ENCODE data around the gene ETV3.
"Not testable (repeated sequence)": the region's sequence is repeated elsewhere in the genome, so short reads cannot be mapped to it uniquely, and the experiment has no call there.

ETV3 gene

DNA sequence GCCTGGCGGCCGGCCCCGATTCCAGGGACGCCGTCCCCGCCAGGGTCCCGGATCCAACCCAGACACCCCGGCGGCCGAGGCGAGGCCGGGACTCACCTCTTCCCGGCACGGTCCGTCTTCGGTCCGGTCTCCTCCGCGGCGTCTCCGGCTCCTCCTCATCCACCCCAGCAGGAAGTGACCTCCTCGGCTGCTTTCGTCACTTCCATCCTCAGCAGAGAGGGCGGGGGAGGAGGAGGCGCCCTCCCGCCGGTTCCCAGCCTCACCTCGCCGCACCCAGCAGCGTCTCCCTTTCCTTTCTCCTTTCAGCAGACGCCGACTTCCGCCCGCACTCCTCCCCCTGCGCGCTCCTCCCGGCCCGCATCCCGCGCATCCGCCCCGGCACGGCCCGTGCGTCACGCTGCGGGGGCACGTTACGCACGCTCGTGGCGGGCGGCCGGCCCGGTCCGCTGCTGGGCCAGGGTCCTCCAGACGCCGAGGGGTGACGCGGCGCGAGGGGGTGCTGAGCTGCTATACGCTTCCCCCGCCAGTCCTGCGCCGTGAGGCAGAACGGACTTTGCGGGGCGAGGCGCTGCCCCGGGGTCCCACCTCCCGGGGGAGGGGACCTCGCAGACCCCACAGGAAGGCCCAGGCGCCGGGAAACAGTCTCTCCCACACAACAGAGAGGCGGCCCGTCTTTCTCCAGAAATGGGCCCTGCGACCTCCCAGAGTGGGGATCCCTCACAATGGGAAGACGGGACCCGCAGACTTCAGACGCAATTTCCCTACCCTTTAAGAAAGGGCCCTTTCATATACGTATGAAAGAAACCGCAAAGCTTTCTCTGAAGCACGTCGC, at the start of gene ETV3:
TSS of gene ETV3 (minus strand) at position 176 of the 832 bp plus-strand sequence. CDS start 2,043 bp downstream, outside the sequence.
- H3K4me3 ChIP-seq (ENCODE audit: low read depth in 1 of 5, low read length in 5 of 5) = peak within 1 kb of the TSS; percentile 88 to 98 (median 92)
- no peaks in the 10 kb centered on the region for H3K27me3 ChIP-seq (ENCODE audit: control insufficient read depth in 5 of 5, insufficient read depth in 4 of 5, low read length in 5 of 5)
- H3K4me1 ChIP-seq (ENCODE audit: control insufficient read depth in 5 of 5, insufficient read depth in 5 of 5, low read length in 5 of 5) = peaks cover 3 to 44% (median 32%) of the 10 kb centered on the region in 5 donors
- peak within 1 kb of the TSS; percentile 95 for H3K27ac ChIP-seq (ENCODE audit: low read depth, low read length)
- H3K36me3 ChIP-seq (ENCODE audit: control insufficient read depth in 5 of 5, insufficient read depth in 5 of 5, low read length in 5 of 5) = peaks cover 23 to 28% (median 27%) of the 10 kb centered on the region in 5 donors
- H3K9ac ChIP-seq (ENCODE audit: low read length in 5 of 5) = peak within 1 kb of the TSS; percentile 93 to 97 (median 96)
- no peaks in the 10 kb centered on the region for H3K9me3 ChIP-seq (ENCODE audit: control insufficient read depth in 5 of 5, low read length in 5 of 5)

DNA sequence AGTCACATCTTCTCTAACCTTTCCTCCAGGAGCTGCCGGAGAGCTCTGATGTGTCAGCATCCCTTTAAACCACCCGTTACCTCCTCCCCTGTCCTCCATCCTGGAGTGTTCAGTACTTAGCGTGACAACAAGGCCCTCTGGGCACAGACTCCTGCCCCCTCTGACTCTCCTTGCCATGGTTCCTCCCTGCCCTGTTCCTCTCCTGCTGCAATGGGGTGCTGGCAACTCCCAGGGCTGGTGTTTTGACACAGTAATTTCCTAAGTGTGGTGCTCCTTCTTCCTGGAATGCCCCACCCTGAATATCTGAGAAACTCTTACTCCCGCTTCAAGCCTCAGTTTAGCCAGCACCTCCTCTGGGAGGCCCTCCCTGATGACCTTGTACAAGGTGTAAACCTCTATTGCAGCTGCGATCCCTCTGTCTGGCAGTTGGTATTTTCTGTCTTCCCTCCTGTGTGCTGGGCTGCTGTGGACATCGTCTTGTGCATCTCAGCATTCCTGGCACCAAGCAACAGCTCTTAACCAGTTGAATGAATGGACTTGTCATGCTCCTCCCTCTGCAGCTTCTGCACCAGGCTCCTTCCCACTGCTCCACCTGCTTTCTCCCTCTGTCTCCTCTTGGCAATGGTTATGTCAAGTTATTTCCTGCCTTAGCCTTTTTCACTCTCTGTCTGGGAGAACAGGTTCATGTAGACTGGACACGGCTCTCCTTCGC, 48.2 kb upstream of the ETV3 start:
- Histone ChIP-seq H3K27ac (ENCODE audit: low read depth, low read length) (no peak overlapping the region), H3K9ac (ENCODE audit: low read length in 5 of 5) (no peak overlapping the region), H3K4me3 (ENCODE audit: low read depth in 1 of 5, low read length in 5 of 5) (no peak overlapping the region), H3K4me1 (ENCODE audit: control insufficient read depth in 5 of 5, insufficient read depth in 5 of 5, low read length in 5 of 5) (peaks cover 0 to 6% (median 0%) of the 10 kb centered on the region in 5 donors), H3K9me3 (ENCODE audit: control insufficient read depth in 5 of 5, low read length in 5 of 5) (no peaks in the 10 kb centered on the region), H3K36me3 (ENCODE audit: control insufficient read depth in 5 of 5, insufficient read depth in 5 of 5, low read length in 5 of 5) (no peaks in the 10 kb centered on the region), H3K27me3 (ENCODE audit: control insufficient read depth in 5 of 5, insufficient read depth in 4 of 5, low read length in 5 of 5) (peaks cover 0 to 10% (median 7%) of the 10 kb centered on the region in 5 donors)

GRCh38 chr1:157183870-157184269, 45.7 kb upstream of the ETV3 start:
- H3K27me3 ChIP-seq (ENCODE audit: control insufficient read depth in 5 of 5, insufficient read depth in 4 of 5, low read length in 5 of 5) = peaks cover 0 to 7% (median under 1%) of the 10 kb centered on the region in 5 donors
- H3K27ac ChIP-seq (ENCODE audit: low read depth, low read length) = no peak overlapping the region
- no peak overlapping the region for H3K4me3 ChIP-seq (ENCODE audit: low read depth in 1 of 5, low read length in 5 of 5)
- no peak overlapping the region for H3K9ac ChIP-seq (ENCODE audit: low read length in 5 of 5)
- H3K4me1 ChIP-seq (ENCODE audit: control insufficient read depth in 5 of 5, insufficient read depth in 5 of 5, low read length in 5 of 5) = peaks cover 0 to 10% (median 0%) of the 10 kb centered on the region in 5 donors
- H3K36me3 ChIP-seq (ENCODE audit: control insufficient read depth in 5 of 5, insufficient read depth in 5 of 5, low read length in 5 of 5) = no peaks in the 10 kb centered on the region
- no peaks in the 10 kb centered on the region for H3K9me3 ChIP-seq (ENCODE audit: control insufficient read depth in 5 of 5, low read length in 5 of 5)

DNA sequence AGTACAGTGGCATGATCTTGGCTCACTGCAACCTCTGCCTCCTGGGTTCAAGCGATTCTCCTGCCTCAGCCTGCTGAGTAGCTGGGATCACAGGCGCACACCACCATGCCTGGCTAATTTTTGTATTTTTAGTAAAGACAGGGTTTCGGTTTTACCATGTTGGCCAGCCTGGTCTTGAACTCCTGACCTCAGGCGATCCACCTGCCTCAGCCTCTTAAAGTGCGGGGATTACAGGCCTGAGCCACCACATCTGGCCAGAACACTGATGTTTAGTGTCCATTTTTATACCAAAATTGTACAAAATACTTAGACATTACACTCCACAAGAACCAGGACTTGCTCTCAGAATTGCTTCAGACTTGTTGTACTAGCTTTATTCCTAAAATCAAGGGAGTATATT, 44.2 kb upstream of the ETV3 start:
- H3K9ac ChIP-seq (ENCODE audit: low read length in 5 of 5); H3K9me3 ChIP-seq (ENCODE audit: control insufficient read depth in 5 of 5, low read length in 5 of 5); H3K27me3 ChIP-seq (ENCODE audit: control insufficient read depth in 5 of 5, insufficient read depth in 4 of 5, low read length in 5 of 5); H3K27ac ChIP-seq (ENCODE audit: low read depth, low read length); H3K36me3 ChIP-seq (ENCODE audit: control insufficient read depth in 5 of 5, insufficient read depth in 5 of 5, low read length in 5 of 5); H3K4me3 ChIP-seq (ENCODE audit: low read depth in 1 of 5, low read length in 5 of 5): not testable (repeated sequence)
- H3K4me1 ChIP-seq (ENCODE audit: control insufficient read depth in 5 of 5, insufficient read depth in 5 of 5, low read length in 5 of 5) = peaks cover 0 to 10% (median 4%) of the 10 kb centered on the region in 5 donors

GRCh38 chr1:157181790-157182189, 43.6 kb upstream of the ETV3 start:
- peaks cover 0 to 7% (median 2%) of the 10 kb centered on the region in 5 donors for H3K27me3 ChIP-seq (ENCODE audit: control insufficient read depth in 5 of 5, insufficient read depth in 4 of 5, low read length in 5 of 5)
- no peaks in the 10 kb centered on the region for H3K9me3 ChIP-seq (ENCODE audit: control insufficient read depth in 5 of 5, low read length in 5 of 5)
- H3K9ac ChIP-seq (ENCODE audit: low read length in 5 of 5) = no peak overlapping the region
- peaks cover 0 to 10% (median 4%) of the 10 kb centered on the region in 5 donors for H3K4me1 ChIP-seq (ENCODE audit: control insufficient read depth in 5 of 5, insufficient read depth in 5 of 5, low read length in 5 of 5)
- H3K27ac ChIP-seq (ENCODE audit: low read depth, low read length) = no peak overlapping the region
- H3K4me3 ChIP-seq (ENCODE audit: low read depth in 1 of 5, low read length in 5 of 5) = no peak overlapping the region
- H3K36me3 ChIP-seq (ENCODE audit: control insufficient read depth in 5 of 5, insufficient read depth in 5 of 5, low read length in 5 of 5) = no peaks in the 10 kb centered on the region

DNA sequence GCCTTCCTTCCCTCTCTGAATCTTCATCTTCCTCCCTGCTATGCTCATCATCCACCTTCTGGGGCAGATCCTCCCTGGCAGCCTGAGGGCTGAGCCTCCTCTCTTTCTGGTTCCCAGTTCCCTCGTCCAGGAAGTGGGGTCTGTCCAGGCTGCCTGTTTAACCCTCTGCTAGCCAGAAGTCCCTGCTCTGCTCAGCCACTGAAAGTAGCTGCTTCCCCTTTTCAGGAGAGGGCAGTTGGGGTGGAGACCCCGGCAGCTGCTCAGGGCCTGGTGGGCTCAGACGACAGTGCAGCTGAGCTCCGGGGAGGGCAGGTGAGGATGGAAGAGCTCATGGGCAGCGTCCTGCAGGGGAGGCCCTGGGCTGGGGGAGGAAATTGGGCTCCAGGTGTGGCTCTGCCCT, 43.1 kb upstream of the ETV3 start:
- H3K36me3 ChIP-seq (ENCODE audit: control insufficient read depth in 5 of 5, insufficient read depth in 5 of 5, low read length in 5 of 5) = no peaks in the 10 kb centered on the region
- H3K27me3 ChIP-seq (ENCODE audit: control insufficient read depth in 5 of 5, insufficient read depth in 4 of 5, low read length in 5 of 5) = peaks cover 0 to 7% (median 2%) of the 10 kb centered on the region in 5 donors
- no peak overlapping the region for H3K27ac ChIP-seq (ENCODE audit: low read depth, low read length)
- no peak overlapping the region for H3K4me3 ChIP-seq (ENCODE audit: low read depth in 1 of 5, low read length in 5 of 5)
- H3K9me3 ChIP-seq (ENCODE audit: control insufficient read depth in 5 of 5, low read length in 5 of 5) = no peaks in the 10 kb centered on the region
- H3K4me1 ChIP-seq (ENCODE audit: control insufficient read depth in 5 of 5, insufficient read depth in 5 of 5, low read length in 5 of 5) = peaks cover 0 to 10% (median 4%) of the 10 kb centered on the region in 5 donors
- H3K9ac ChIP-seq (ENCODE audit: low read length in 5 of 5) = no peak overlapping the region

DNA sequence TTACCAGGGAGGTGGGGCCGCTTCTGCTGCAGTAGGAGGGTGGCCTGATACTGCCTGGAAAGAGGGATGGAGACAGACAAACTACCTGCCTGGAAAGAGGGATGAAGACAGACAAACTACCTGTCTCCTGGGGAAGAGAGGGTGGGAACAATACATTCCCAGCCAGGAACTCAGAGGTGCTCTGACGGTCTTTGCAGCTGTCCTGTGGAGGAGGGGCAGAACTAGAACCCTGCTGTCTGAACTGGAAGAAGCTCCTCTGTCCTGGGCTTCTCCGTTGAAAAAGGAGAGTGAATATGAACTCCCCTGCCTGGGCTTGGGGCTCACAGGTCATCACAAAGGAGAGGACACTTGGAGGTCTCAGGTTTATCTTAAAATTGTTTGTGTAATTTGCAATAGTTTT, 40.3 kb upstream of the ETV3 start:
- Histone ChIP-seq H3K9me3 (ENCODE audit: control insufficient read depth in 5 of 5, low read length in 5 of 5) (no peaks in the 10 kb centered on the region), H3K36me3 (ENCODE audit: control insufficient read depth in 5 of 5, insufficient read depth in 5 of 5, low read length in 5 of 5) (no peaks in the 10 kb centered on the region), H3K4me1 (ENCODE audit: control insufficient read depth in 5 of 5, insufficient read depth in 5 of 5, low read length in 5 of 5) (peaks cover 0 to 10% (median 4%) of the 10 kb centered on the region in 5 donors), H3K27ac (ENCODE audit: low read depth, low read length) (no peak overlapping the region), H3K4me3 (ENCODE audit: low read depth in 1 of 5, low read length in 5 of 5) (no peak overlapping the region), H3K9ac (ENCODE audit: low read length in 5 of 5) (no peak overlapping the region), H3K27me3 (ENCODE audit: control insufficient read depth in 5 of 5, insufficient read depth in 4 of 5, low read length in 5 of 5) (peaks cover 0 to 9% (median 2%) of the 10 kb centered on the region in 5 donors)

DNA sequence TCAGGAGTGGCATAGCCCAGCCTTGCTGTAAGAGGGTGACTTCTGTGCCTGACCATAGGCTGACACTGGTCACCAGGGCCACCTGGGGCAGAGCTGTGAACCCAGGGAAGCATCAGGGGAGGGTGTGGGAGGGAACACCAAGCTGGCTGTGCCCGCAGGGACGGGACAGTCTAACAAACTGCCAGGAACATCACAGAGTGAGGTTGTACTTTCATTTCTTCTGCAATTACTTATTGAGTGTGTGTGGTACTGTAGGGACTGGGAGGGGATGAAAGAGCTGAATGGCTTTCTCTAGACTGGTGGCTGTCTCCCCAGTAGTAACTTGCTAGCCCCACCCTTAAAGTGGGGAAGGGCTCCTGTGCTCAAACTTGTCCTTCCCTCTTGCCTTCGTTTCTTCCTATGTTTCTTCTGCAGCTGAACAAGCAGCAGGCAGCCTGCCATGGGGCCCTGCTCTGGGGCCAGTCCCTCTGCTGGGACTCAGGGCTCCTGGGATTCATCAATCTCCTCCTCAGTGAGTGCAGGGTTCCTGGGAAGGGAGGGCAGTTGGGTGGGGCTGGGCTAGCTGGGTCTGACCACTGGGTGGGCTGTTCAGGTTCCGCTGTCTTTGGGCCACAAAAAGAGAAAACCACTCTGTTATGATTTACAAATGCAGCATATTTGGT, 39.7 kb upstream of the ETV3 start:
- H3K4me1 ChIP-seq (ENCODE audit: control insufficient read depth in 5 of 5, insufficient read depth in 5 of 5, low read length in 5 of 5) = peaks cover 0 to 10% (median 4%) of the 10 kb centered on the region in 5 donors
- no peak overlapping the region for H3K4me3 ChIP-seq (ENCODE audit: low read depth in 1 of 5, low read length in 5 of 5)
- peaks cover 0 to 10% (median 2%) of the 10 kb centered on the region in 5 donors for H3K27me3 ChIP-seq (ENCODE audit: control insufficient read depth in 5 of 5, insufficient read depth in 4 of 5, low read length in 5 of 5)
- no peaks in the 10 kb centered on the region for H3K36me3 ChIP-seq (ENCODE audit: control insufficient read depth in 5 of 5, insufficient read depth in 5 of 5, low read length in 5 of 5)
- H3K9me3 ChIP-seq (ENCODE audit: control insufficient read depth in 5 of 5, low read length in 5 of 5) = no peaks in the 10 kb centered on the region
- H3K27ac ChIP-seq (ENCODE audit: low read depth, low read length) = no peak overlapping the region
- no peak overlapping the region for H3K9ac ChIP-seq (ENCODE audit: low read length in 5 of 5)

- Histone ChIP-seq H3K4me3 (ENCODE audit: low read depth in 1 of 5, low read length in 5 of 5) (no peak overlapping the region), H3K36me3 (ENCODE audit: control insufficient read depth in 5 of 5, insufficient read depth in 5 of 5, low read length in 5 of 5) (no peaks in the 10 kb centered on the region), H3K4me1 (ENCODE audit: control insufficient read depth in 5 of 5, insufficient read depth in 5 of 5, low read length in 5 of 5) (peaks cover 0 to 6% (median 4%) of the 10 kb centered on the region in 5 donors), H3K9me3 (ENCODE audit: control insufficient read depth in 5 of 5, low read length in 5 of 5) (no peaks in the 10 kb centered on the region), H3K27ac (ENCODE audit: low read depth, low read length) (no peak overlapping the region), H3K9ac (ENCODE audit: low read length in 5 of 5) (no peak overlapping the region), H3K27me3 (ENCODE audit: control insufficient read depth in 5 of 5, insufficient read depth in 4 of 5, low read length in 5 of 5) (peaks cover 0 to 10% (median 2%) of the 10 kb centered on the region in 5 donors)
These were observed 38.5 kb upstream of the ETV3 start for GRCh38 chr1:157176591-157177121.

Data from subcutaneous abdominal adipose tissue (tissue), 5 donors.